Stomach smooth muscle (tissue), 2 donors: ENCODE measurements around the gene SUDS3.
"Not testable (repeated sequence)": the region's sequence is repeated elsewhere in the genome, so short reads cannot be mapped to it uniquely, and the experiment has no call there.

Source experiments
- H3K27ac ChIP-seq: one replicate; pipeline ENCODE4 v1.7.0; 2013; ENCODE audit warnings: mild to moderate bottlenecking, low read length, inconsistent platforms
- H3K27me3 ChIP-seq, 2 donors: one replicate each; pipeline ENCODE4 v1.7.0; 2013; ENCODE audit warnings: low read length in 2 of 2; ENCODE audit not compliant: insufficient read depth in 2 of 2, control insufficient read depth in 1 of 2
- H3K36me3 ChIP-seq, 2 donors: one replicate each; pipeline ENCODE4 v1.7.0; 2013; ENCODE audit warnings: low read length in 2 of 2; ENCODE audit not compliant: control insufficient read depth in 2 of 2, insufficient read depth in 2 of 2
- H3K4me1 ChIP-seq: one replicate; pipeline ENCODE4 v1.7.0; 2013; ENCODE audit warnings: low read length; ENCODE audit not compliant: control insufficient read depth, insufficient read depth
- H3K4me3 ChIP-seq, 2 donors: one replicate each; pipeline ENCODE4 v1.7.0; 2013; ENCODE audit warnings: low read length in 2 of 2
- H3K9ac ChIP-seq, 2 donors: one replicate each; pipeline ENCODE4 v1.7.0; 2013; ENCODE audit warnings: low read length in 2 of 2, mild to moderate bottlenecking in 1 of 2
- H3K9me3 ChIP-seq, 2 donors: one replicate each; pipeline ENCODE4 v1.7.0; 2013; ENCODE audit warnings: low read length in 2 of 2; ENCODE audit not compliant: control insufficient read depth in 2 of 2
- donor health status: healthy.
- donor health status: Pancreatic carcinoma.

The SUDS3 gene

DNA sequence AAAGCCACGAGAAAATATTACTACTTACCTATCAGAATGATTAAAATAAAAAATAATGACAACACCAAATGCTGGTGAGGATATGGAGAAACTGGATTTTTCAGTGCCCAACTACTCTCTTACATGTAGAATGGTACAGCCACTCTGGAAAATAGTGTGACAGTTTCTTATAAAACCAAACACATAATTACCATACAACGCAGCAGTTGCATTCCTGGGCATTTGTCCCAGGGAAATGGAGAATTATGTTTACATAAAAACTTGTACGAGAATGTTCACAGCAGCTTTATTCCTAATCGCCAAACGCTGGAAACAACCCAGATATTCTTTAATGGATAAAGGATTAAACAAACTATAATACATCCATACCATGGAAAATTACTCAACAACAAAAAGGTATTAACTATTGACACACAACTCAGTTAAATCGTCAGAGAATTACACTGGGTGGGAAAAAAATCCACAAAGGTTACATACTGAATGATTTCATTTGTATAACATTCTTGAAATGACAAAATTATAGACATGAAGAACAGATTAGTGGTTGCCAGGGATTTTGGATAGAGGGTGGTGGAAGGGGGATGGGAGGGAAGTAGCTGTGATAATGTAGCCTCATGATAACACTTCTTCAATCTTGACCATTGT lies 39.0 kb upstream of the SUDS3 start:
- Histone ChIP-seq H3K4me3 (no peak overlapping the region), H3K9ac (no peak overlapping the region), H3K4me1 (no peaks in the 10 kb centered on the region), H3K27me3 (no peaks in the 10 kb centered on the region), H3K36me3 (no peaks in the 10 kb centered on the region), H3K9me3 (no peaks in the 10 kb centered on the region), H3K27ac (no peak overlapping the region)

DNA sequence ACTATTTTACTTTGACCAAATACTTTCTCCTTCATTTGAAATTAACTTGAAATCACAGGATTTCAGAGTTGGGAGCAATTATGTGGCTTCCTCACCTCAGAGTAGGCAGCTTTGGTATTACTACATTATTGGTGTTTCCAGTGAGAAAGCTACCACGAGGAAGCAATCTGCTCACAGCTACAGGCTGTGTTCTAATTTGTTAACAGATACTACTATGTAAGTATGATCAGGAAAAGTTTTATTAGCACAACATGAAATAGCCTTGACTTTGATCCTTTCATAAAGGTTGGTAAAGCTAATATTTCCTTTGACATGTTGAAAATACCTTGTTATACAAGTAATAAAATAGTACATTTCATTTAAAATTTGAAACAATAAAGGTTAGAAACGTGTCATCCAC lies 34.3 kb upstream of the SUDS3 start:
- Histone ChIP-seq H3K27me3 (no peaks in the 10 kb centered on the region), H3K4me1 (no peaks in the 10 kb centered on the region), H3K36me3 (no peaks in the 10 kb centered on the region), H3K9me3 (no peaks in the 10 kb centered on the region), H3K9ac (no peak overlapping the region), H3K4me3 (no peak overlapping the region), H3K27ac (no peak overlapping the region)

DNA sequence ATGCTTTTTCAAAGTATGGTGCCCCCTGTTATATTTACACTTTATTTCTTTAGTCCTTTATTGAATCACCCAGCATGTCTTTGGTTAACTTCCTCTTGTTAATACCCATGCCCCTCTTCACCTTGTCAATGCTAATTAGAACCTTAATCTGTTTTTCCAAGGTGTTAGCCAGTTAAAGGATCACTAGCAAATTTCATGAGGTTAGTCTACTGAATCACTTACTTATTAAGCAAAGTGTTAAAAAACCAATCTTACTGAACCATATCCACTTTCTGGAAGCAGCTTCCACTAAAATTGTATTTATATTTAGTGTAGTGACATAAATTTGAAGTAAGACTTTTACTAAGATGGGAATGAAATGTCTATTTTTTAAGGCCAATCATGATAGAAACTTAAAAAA lies 31.5 kb upstream of the SUDS3 start:
- Histone ChIP-seq H3K9ac (no peak overlapping the region), H3K36me3 (no peaks in the 10 kb centered on the region), H3K4me1 (no peaks in the 10 kb centered on the region), H3K4me3 (no peak overlapping the region), H3K9me3 (no peaks in the 10 kb centered on the region), H3K27me3 (no peaks in the 10 kb centered on the region), H3K27ac (no peak overlapping the region)

DNA sequence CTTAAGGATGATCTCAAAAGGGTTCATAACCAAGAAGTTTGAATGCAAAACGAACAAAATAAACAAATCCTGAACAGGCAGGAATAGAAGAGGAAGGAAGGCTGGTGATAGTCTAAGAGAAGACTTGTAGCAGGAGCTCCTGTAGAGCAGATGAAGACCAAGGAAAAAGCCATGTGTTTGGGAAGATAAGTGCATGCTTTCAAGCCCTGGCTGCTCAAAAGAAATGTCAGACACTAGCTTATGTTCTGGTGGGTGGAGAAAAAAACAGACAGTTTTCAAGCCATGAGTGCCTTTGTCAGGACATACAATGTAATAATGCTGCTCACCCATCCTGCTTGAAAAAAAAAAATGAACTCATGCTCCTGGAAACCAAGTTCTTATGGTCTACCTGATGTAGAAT lies 31.0 kb upstream of the SUDS3 start:
- Histone ChIP-seq H3K4me3 (no peak overlapping the region), H3K4me1 (no peaks in the 10 kb centered on the region), H3K9me3 (no peaks in the 10 kb centered on the region), H3K27ac (no peak overlapping the region), H3K36me3 (no peaks in the 10 kb centered on the region), H3K9ac (no peak overlapping the region), H3K27me3 (no peaks in the 10 kb centered on the region)

DNA sequence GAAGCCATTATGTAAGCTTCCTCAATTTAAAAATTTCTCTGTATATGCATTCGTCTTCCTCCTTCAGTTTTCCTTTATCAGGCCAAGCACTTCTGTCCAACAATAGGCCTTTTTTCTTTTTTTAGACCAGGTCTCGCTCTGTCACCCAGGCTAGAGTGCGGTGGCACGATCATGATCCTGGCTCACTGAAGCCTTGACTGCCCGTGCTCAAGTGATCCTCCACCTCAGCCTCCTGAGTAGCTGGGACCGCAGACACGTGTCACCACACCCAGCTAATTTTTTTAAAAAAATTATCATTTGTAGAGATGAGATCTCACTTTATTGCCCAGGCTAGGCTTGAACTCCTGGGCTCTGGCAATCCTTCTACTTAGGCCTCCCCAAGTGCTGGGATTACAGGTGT lies 29.5 kb upstream of the SUDS3 start:
- no peaks in the 10 kb centered on the region for H3K27me3 ChIP-seq
- no peaks in the 10 kb centered on the region for H3K9me3 ChIP-seq
- H3K4me3 ChIP-seq: no peak overlapping the region
- no peaks in the 10 kb centered on the region for H3K4me1 ChIP-seq
- H3K36me3 ChIP-seq: no peaks in the 10 kb centered on the region
- no peak overlapping the region for H3K9ac ChIP-seq
- no peak overlapping the region for H3K27ac ChIP-seq

DNA sequence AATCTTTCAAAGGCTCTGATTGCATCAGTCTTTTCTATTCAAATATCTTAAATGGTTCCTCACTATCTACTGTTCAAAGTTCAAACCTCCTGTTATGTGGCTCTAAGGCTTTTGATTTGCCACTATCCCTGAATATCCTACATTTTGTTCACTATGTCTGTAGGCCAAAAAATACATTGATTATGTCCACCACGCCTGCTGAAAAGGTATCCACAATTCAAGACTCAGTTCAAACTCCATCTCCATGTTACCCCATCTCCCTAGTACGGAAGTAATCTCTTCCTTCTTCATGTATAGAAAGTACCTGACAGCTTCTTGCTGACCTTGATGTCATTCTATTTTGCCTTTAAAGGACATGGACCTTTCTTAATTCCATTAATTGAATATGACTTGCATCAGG lies 28.4 kb upstream of the SUDS3 start:
- H3K36me3 ChIP-seq: no peaks in the 10 kb centered on the region
- no peak overlapping the region for H3K4me3 ChIP-seq
- no peaks in the 10 kb centered on the region for H3K27me3 ChIP-seq
- no peak overlapping the region for H3K9ac ChIP-seq
- H3K9me3 ChIP-seq: no peaks in the 10 kb centered on the region
- H3K27ac ChIP-seq: no peak overlapping the region
- H3K4me1 ChIP-seq: no peaks in the 10 kb centered on the region

DNA sequence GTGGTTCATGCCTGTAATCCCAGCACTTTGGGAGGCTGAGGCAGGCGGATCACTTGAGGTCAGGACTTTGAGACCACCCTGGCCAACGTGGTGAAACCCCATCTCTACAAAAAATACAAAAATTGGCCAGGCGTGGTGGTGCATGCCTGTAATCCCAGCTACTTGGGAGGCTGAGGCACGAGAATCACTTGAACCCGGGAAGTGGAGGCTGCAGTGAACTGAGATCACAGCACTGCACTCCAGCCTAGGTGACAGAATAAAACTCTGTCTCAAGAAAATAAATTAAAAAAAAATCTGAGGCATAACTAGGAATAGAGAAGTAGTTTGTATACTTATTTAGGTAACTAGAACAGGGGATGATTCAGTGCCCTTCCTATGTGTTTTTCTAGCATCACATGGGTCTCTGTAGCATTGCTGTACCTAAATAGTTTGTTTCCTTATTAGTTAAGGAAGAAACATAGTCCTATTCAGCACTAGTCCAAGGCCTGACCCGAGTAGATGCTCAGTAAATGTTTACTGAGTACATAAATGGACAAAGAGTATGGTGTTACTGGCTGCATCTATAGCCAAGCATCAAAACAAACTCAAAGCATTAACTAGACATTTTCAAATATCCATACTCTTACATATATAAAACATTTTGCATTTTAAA lies 25.3 kb upstream of the SUDS3 start:
- H3K4me1 ChIP-seq: no peaks in the 10 kb centered on the region
- H3K27me3 ChIP-seq: no peaks in the 10 kb centered on the region
- no peaks in the 10 kb centered on the region for H3K36me3 ChIP-seq
- H3K9me3 ChIP-seq: no peaks in the 10 kb centered on the region
- no peak overlapping the region for H3K9ac ChIP-seq
- H3K27ac ChIP-seq: no peak overlapping the region
- H3K4me3 ChIP-seq: no peak overlapping the region

DNA sequence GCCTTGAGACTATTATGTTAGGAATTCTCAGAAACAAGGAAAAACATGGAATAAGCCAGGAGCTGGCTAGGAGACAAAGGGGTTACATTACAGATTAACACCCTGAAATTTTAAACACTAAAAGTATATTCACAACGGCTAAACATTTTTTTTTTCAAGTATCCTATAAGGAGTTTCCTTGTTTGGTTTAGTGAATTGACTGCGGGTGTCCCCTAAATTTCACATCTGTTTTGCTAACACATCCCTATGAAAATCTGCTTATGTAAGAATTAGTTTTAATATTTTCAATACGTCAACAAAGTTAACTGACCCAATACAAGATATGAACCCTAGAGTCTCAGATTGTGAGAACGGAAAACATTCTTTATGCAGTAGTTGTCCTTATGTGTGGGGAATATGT lies 22.6 kb upstream of the SUDS3 start:
- Histone ChIP-seq H3K9me3 (no peaks in the 10 kb centered on the region), H3K9ac (no peak overlapping the region), H3K4me1 (no peaks in the 10 kb centered on the region), H3K27ac (no peak overlapping the region), H3K27me3 (no peaks in the 10 kb centered on the region), H3K36me3 (no peaks in the 10 kb centered on the region), H3K4me3 (no peak overlapping the region)

DNA sequence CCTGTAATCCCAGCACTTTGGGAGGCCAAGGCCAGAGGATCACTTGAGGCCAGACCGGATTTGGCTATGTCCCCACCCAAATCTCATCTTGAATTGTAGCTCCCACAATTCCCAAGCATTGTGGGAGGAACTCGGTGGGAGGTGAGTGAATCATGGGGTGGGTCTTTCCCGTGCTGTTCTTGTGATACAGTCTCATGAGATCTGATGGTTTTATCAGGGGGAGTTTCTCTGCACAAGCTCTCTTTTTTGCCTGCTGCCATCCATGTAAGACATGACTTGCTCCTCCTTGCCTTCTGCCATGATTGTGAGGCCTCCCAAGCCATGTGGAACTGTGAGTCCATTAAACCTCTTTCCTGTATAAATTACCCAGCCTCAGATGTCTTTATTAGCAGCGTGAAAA lies 21.9 kb upstream of the SUDS3 start:
- not testable (repeated sequence) for H3K9ac ChIP-seq, H3K4me3 ChIP-seq, H3K9me3 ChIP-seq, H3K27me3 ChIP-seq, H3K36me3 ChIP-seq, H3K27ac ChIP-seq, H3K4me1 ChIP-seq

- H3K9ac ChIP-seq: no peak overlapping the region
- no peaks in the 10 kb centered on the region for H3K27me3 ChIP-seq
- no peak overlapping the region for H3K27ac ChIP-seq
- H3K9me3 ChIP-seq: no peaks in the 10 kb centered on the region
- no peak overlapping the region for H3K4me3 ChIP-seq
- H3K4me1 ChIP-seq: no peaks in the 10 kb centered on the region
- no peaks in the 10 kb centered on the region for H3K36me3 ChIP-seq
These were observed 21.5 kb upstream of the SUDS3 start for GRCh38 chr12:118354903-118355302.

DNA sequence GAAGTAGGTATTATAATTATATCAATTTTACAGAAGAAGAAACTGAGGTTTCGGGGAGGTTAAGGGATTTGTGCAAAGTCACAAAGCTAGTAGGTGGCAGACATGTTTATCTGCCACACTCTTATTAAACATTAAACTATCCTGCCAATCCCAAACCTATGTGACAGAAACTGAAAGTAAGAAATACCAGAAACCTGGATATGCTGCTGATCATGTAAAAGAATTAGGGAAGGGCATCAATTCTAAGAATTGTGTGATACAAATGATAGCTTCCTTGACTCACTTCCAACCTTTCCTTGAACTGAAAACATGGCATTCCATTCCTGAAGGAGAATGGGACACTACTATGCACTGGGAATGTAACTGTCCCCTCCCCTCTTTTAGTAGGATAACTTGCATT lies 20.5 kb upstream of the SUDS3 start:
- Histone ChIP-seq H3K4me1 (no peaks in the 10 kb centered on the region), H3K9ac (no peak overlapping the region), H3K27ac (no peak overlapping the region), H3K36me3 (no peaks in the 10 kb centered on the region), H3K27me3 (no peaks in the 10 kb centered on the region), H3K9me3 (no peaks in the 10 kb centered on the region), H3K4me3 (no peak overlapping the region)
